Peyer's patch (tissue), 4 donors: ENCODE measurements around the gene ANKRD30A.

Experiments
- POLR2A ChIP-seq, 2 donors: fragments of 450-650 bp; IDR thresholded peaks; one replicate each; pipeline ENCODE4 v1.5.1; 2017; ENCODE audit warnings: antibody characterized with exemption in 2 of 2, mild to moderate bottlenecking in 2 of 2, moderate library complexity in 2 of 2
- TF ChIP-seq, protein P1 (sequence below), 6 experiments: fragments of 450-650 bp in 4 of 6; fragments of 200-600 bp in 2 of 6; sonication (generic) in 1 of 6; IDR thresholded peaks; one replicate each; pipeline ENCODE4 v1.5.1; 2017 to 2019; ENCODE audit warnings: antibody characterized with exemption in 6 of 6, mild to moderate bottlenecking in 3 of 6, moderate library complexity in 1 of 6

DNA sequence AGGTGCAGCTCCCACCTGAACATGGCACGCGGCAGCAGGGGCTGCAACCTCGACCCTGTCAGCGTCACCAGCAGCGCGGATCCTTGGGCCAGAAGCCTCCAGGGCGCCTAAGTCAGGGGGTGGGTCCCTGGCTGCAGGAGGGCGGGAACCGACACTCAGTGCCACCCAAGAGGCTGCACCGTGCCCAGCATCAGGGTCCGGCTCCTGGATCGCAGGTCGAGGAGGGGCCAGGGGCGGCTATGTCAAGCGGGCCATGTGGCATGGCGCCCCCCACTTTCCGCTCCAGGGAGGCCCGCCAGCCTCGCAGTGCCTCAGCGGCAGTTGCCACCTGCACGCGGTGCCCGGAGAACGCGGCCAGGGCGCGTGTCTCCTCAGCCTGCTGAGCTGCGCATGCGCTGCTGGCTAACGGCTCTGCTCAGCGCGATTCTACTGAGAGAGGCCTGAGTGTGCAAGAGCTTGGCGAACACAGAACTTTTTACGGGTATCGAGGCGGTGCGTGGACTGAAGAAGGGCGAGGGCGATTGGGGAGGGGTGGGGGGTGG is at the start of gene ANKRD30A:
- TF ChIP-seq, protein P1, sequence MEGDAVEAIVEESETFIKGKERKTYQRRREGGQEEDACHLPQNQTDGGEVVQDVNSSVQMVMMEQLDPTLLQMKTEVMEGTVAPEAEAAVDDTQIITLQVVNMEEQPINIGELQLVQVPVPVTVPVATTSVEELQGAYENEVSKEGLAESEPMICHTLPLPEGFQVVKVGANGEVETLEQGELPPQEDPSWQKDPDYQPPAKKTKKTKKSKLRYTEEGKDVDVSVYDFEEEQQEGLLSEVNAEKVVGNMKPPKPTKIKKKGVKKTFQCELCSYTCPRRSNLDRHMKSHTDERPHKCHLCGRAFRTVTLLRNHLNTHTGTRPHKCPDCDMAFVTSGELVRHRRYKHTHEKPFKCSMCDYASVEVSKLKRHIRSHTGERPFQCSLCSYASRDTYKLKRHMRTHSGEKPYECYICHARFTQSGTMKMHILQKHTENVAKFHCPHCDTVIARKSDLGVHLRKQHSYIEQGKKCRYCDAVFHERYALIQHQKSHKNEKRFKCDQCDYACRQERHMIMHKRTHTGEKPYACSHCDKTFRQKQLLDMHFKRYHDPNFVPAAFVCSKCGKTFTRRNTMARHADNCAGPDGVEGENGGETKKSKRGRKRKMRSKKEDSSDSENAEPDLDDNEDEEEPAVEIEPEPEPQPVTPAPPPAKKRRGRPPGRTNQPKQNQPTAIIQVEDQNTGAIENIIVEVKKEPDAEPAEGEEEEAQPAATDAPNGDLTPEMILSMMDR (IDR thresholded peaks at IDR 0.05) = no peak
- no peak for TF ChIP-seq POLR2A (IDR thresholded peaks at IDR 0.05)
